Motor neuron (in vitro differentiated cells): ENCODE results near the gene ARID3A. TPM values are rescaled to one million over a fixed set of nuclear protein-coding genes. Genes with fewer than 3 reads are reported as not detected.

ENCODE experiments used
- ATAC-seq, 8 experiments: fragments of 200-7000 bp; cut with Tn5 transposase; replicated peaks in 6 of 8; 2 replicates each; pipeline ENCODE4 v1.8.0; 2021; ENCODE audit warnings: mild to moderate bottlenecking in 8 of 8, moderate library complexity in 8 of 8
- H3K27ac ChIP-seq, 2 donors: fragments of 250-450 bp; sonication (Bioruptor Pico); 2 replicates each; pipeline ENCODE4 v1.9.0; 2021; ENCODE audit warnings: antibody characterized with exemption in 2 of 2, mild to moderate bottlenecking in 2 of 2, moderate library complexity in 1 of 2
- H3K4me1 ChIP-seq, 2 donors: fragments of 250-450 bp; sonication (Bioruptor Pico); replicated peaks in 1 of 2; 2 replicates each; pipeline ENCODE4 v1.6.1; 2021; ENCODE audit warnings: antibody characterized with exemption in 2 of 2, mild to moderate bottlenecking in 2 of 2, moderate library complexity in 1 of 2
- H3K4me3 ChIP-seq, 5 donors: fragments of 250-450 bp; sonication (Bioruptor Pico); 2 replicates each; pipeline ENCODE4 v1.9.0; 2021; ENCODE audit warnings: antibody characterized with exemption in 5 of 5, mild to moderate bottlenecking in 5 of 5, moderate library complexity in 4 of 5
- WGBS, 10 experiments: fragments of 450-650 bp; shearing (Covaris generic); methylation state at CpG; one replicate each; pipeline ENCODE4 v1.0.0; 2022; 5-methylcytosine and 5-hydroxymethylcytosine counted together
- in situ Hi-C, 9 experiments: fragments of 400-800 bp; cut with MboI; loops; one replicate each; pipeline ENCODE4 v1.15.0; 2021; ENCODE audit warnings: low sequenced_read_pairs in 9 of 9, low pct_unique_long_range_greater_than_20kb in 2 of 9; ENCODE audit not compliant: unreplicated experiment in 9 of 9
- total RNA-seq, 8 experiments: library from RNA; unstranded; fragments of 300-600 nt; gene quantifications; 2 replicates each; pipeline versions ENCODE4 v1.2.3 to v1.2.4, GENCODE V29; 2022

Gene ARID3A
- total RNA-seq, 8 experiments from 2014 or later, result 5.8 to 22.6 (median 10.3) TPM

DNA sequence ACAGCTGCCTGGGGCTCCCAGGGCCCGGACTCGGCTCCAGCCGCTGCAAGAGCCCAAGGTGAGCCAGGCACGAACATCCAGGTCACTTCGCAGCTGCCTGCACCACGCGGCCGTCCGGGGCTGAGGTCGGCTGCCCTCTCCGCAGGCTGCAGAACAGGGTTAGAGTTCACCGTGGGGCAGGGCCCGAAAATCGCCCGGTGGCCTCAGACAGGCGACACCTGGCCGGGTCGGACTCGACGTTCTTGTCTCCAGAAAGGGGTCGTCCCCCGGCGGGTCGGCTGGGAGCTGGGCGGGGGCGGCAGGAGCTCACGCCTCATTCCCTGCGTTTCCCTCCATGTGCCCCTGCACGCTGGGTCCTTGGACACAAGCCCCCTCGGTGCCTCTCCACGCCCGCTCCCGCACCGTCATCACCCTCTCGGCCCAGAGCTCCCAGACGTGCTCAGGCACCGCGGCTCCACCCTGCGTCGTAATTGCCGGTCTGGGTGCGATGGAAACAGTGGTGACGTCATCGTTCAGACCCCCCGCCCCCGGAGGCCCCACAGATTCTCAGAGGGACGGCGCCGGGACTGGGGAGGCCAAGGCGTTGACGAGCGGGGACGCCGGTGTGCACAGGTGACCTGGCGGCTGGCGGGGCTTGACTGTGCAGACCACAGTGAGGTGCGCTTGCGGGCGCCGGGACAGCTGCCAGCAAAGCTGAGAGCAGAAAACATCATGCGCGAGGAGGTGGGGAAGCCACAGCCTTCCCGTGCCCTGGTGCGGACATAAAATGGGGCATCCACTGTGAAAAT is 70.4 kb downstream of the ARID3A start:
- in situ Hi-C loops, result no loop called here
- Histone ChIP-seq H3K4me1 (peaks cover 9 to 19% of the 10 kb centered on the region in 2 donors), H3K4me3 (peak overlapping the region in 2 of 5 donors; percentile 1 to 3), H3K27ac (no peak overlapping the region)
- 0 to 60% (median 0%) methylated on average over 1 to 33 of the region's 64 CpGs; no CpG with 5 or more reads in 3 of the 10 experiments for WGBS, 10 experiments
- peak; percentile 48 to 74 (median 70) for ATAC-seq

GRCh38 chr19:998064-998463 is 72.2 kb downstream of the ARID3A start:
- Histone ChIP-seq H3K4me1 (peaks cover 9 to 19% of the 10 kb centered on the region in 2 donors), H3K4me3 (no peak overlapping the region), H3K27ac (no peak overlapping the region)
- in situ Hi-C loops, result no loop called here
- no peak for ATAC-seq
- 0 to 20% (median 8%) methylated on average over 1 to 2 of the region's 6 CpGs; no CpG with 5 or more reads in 7 of the 10 experiments for WGBS, 10 experiments

DNA sequence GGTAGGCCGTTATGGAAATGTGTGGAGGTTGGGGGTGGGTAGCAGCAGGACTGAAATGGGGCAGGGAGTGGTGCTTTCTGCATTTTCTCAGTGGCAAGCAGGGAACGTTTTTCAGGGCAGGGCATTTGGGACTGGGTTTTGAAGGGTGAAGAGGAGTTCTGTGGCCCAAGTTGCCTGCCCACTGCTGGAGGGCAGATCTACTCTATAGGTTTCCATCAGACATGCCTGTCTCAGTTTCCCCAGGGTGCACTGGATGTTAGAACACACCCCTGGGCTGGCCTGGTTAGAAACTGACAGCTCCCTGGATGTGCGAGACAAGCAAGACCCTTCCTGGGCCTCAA is 73.5 kb downstream of the ARID3A start:
- in situ Hi-C loops, result no loop called here
- Histone ChIP-seq H3K4me3 (no peak overlapping the region), H3K27ac (no peak overlapping the region), H3K4me1 (peaks cover 9 to 19% of the 10 kb centered on the region in 2 donors)
- 40 to 50% methylated on average over 2 to 3 of the region's 3 CpGs; no CpG with 5 or more reads in 8 of the 10 experiments for WGBS, 10 experiments
- ATAC-seq, result no peak

DNA sequence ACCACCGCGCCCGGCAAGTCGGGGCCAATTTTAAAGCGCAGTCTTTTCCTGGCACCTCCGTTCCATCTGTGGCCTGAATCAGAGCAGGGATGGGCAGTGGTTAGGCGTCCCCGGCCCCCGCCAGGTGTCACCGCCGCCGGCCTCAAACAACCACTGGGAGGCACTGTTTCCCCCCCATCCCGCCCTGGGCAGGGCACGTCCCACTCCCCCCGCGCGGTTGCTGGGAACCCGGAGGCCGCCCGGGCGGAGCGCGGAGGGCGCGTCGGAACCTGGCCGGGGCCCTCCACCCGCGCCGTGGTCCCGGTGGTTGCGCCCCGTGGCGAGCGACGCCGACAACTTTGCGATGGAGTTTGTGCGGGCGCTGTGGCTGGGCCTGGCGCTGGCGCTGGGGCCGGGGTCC is 74.3 kb downstream of the ARID3A start, which contains the start of gene GRIN3B:
GRIN3B (plus strand) TSS at position 325 of the 400 bp plus-strand sequence; CDS start at position 344, 19 bp downstream.
- Histone ChIP-seq H3K4me1 (peaks cover 9 to 19% of the 10 kb centered on the region in 2 donors), H3K4me3 (peak within 1 kb of the TSS; percentile 18 to 35 (median 31)), H3K27ac (no peak within 1 kb of the TSS)
- in situ Hi-C loops, result no loop called here
- 2% methylated on average over 7 of the region's 43 CpGs; no CpG with 5 or more reads in 9 of the 10 experiments for WGBS, 10 experiments
- ATAC-seq, result peak in 6 of 8 experiments; percentile 5 to 45 (median 35)

GRCh38 chr19:1000591-1001537 is 75.0 kb downstream of the ARID3A start:
- peak in 3 of 8 experiments; percentile 1 to 16 (median 5) for ATAC-seq
- H3K4me3 ChIP-seq, result peak overlapping the region; percentile 18 to 35 (median 31)
- 0% methylated on average over 1 of the region's 73 CpGs; no CpG with 5 or more reads in 9 of the 10 experiments for WGBS, 10 experiments
- H3K4me1 ChIP-seq, result peaks cover 6 to 15% of the 10 kb centered on the region in 2 donors
- in situ Hi-C loops, result no loop called here
- H3K27ac ChIP-seq, result no peak overlapping the region

GRCh38 chr19:1001538-1002166 is 75.8 kb downstream of the ARID3A start:
- 0 to 80% (median 32%) methylated on average over 1 to 5 of the region's 20 CpGs; no CpG with 5 or more reads in 6 of the 10 experiments for WGBS, 10 experiments
- in situ Hi-C loops, result no loop called here
- ATAC-seq, result peak; percentile 49 to 64 (median 58)
- H3K4me3 ChIP-seq, result no peak overlapping the region
- H3K27ac ChIP-seq, result no peak overlapping the region
- peaks cover 0 to 7% of the 10 kb centered on the region in 2 donors for H3K4me1 ChIP-seq

- no peak for ATAC-seq
- in situ Hi-C loops, result no loop called here
- Histone ChIP-seq H3K4me3 (no peak overlapping the region), H3K27ac (no peak overlapping the region), H3K4me1 (peaks cover 0 to 6% of the 10 kb centered on the region in 2 donors)
- 7 to 67% (median 38%) methylated on average over 2 to 3 of the region's 4 CpGs; no CpG with 5 or more reads in 7 of the 10 experiments for WGBS, 10 experiments
Observed at GRCh38 chr19:1002600-1002999, 76.8 kb downstream of the ARID3A start.

DNA sequence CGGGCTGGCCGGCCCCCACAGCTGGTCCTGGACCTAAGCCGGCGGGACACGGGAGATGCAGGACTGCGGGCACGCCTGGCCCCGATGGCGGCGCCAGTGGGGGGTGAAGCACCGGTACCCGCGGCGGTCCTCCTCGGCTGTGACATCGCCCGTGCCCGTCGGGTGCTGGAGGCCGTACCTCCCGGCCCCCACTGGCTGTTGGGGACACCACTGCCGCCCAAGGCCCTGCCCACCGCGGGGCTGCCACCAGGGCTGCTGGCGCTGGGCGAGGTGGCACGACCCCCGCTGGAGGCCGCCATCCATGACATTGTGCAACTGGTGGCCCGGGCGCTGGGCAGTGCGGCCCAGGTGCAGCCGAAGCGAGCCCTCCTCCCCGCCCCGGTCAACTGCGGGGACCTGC is 77.4 kb downstream of the ARID3A start:
- in situ Hi-C loops, result no loop called here
- no peak for ATAC-seq
- 71 to 80% methylated on average over 3 to 4 of the region's 37 CpGs; no CpG with 5 or more reads in 8 of the 10 experiments for WGBS, 10 experiments
- Histone ChIP-seq H3K4me3 (no peak overlapping the region), H3K27ac (no peak overlapping the region), H3K4me1 (peaks cover 0 to 6% of the 10 kb centered on the region in 2 donors)

DNA sequence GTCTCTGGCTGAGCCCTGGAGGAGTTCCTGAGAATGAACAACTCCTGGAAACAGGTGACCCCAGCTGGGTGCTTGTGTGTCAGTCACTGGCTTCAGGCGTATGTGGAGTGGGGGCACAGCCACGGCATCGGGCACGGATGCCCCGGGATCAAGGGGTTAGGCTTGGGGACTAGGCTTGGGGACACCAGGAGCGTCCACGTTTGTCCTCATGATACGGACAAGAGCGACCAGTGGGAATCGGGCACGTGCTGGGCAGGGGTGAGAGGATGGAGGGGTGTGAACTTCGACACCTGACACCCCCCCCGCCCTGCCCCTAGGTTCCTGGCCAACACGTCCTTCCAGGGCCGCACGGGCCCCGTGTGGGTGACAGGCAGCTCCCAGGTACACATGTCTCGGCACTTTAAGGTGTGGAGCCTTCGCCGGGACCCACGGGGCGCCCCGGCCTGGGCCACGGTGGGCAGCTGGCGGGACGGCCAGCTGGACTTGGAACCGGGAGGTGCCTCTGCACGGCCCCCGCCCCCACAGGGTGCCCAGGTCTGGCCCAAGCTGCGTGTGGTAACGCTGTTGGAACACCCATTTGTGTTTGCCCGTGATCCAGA is 78.5 kb downstream of the ARID3A start:
- no peak overlapping the region for H3K27ac ChIP-seq
- H3K4me1 ChIP-seq, result no peaks in the 10 kb centered on the region
- no peak for ATAC-seq
- in situ Hi-C loops, result no loop called here
- no peak overlapping the region for H3K4me3 ChIP-seq
- 84 to 100% methylated on average over 2 to 5 of the region's 32 CpGs; no CpG with 5 or more reads in 8 of the 10 experiments for WGBS, 10 experiments

GRCh38 chr19:1004803-1005664 is 79.2 kb downstream of the ARID3A start:
- no peaks in the 10 kb centered on the region for H3K4me1 ChIP-seq
- 59 to 92% (median 84%) methylated on average over 1 to 13 of the region's 70 CpGs; no CpG with 5 or more reads in 6 of the 10 experiments for WGBS, 10 experiments
- no peak for ATAC-seq
- no peak overlapping the region for H3K27ac ChIP-seq
- in situ Hi-C loops, result no loop called here
- H3K4me3 ChIP-seq, result no peak overlapping the region

DNA sequence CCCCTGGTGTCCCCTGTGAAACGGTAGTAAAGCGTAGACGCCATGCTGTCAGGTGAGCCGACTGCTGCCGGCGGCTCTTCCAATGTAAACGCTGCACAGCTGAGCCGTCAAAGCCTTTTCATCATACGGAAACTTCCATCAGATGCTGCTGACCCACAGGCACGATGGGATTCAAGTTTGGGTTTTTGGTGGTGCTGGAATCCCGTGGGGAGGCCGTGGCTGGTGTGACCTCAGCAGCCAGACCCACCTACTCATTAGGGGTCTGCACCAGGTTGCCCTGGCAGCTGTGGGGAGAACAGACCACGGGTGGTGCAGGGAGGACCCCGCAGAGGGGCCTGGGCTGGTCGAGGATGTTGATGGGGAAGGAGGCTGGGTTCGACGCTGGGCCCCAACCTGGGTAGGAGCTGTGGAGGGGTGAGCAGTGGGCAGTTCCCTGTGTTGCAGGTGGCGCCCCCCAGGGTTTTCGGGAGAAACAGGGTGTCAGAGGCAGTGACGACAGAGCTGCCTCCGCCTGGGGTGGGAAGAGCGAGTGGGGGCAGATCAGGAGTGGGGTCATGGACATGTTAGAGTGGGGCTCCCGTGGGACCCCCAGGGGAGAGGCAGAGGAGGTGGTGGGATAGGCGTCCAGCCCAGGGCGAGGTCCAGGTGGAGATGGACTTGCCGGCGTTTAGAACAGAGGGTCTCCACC is 81.0 kb downstream of the ARID3A start:
- peak in 1 of 8 experiments; percentile 1 for ATAC-seq
- Histone ChIP-seq H3K4me1 (peaks cover 0 to 2% of the 10 kb centered on the region in 2 donors), H3K4me3 (no peak overlapping the region), H3K27ac (no peak overlapping the region)
- in situ Hi-C loops, result no loop called here
- WGBS, 10 experiments, result 50 to 70% (median 63%) methylated on average over 2 to 17 of the region's 27 CpGs; no CpG with 5 or more reads in 7 of the 10 experiments
